Thyroid gland (tissue), 4 donors: ENCODE data around the gene FIBP. TPM values are rescaled to one million over a fixed set of nuclear protein-coding genes. Genes with fewer than 3 reads are reported as not detected.
A peak's percentile ranks its signal among the peaks of the same experiment; 100 is the strongest.

Experiments used
- DNase-seq, 2 donors: peaks; one replicate each; pipeline ENCODE4 v3.0.0-alpha.2; 2019
- H3K27ac ChIP-seq, 3 donors: fragments of 200-600 bp; sonication (generic); 1 replicate in 2 of 3; 2 replicates in 1 of 3; pipeline ENCODE4 v1.5.1; 2016 to 2019; ENCODE audit warnings: mild to moderate bottlenecking in 1 of 3, moderate library complexity in 1 of 3
- H3K27me3 ChIP-seq: fragments of 200-600 bp; sonication (generic); one replicate; pipeline ENCODE4 v1.5.1; 2019
- H3K36me3 ChIP-seq, 2 donors: fragments of 200-600 bp; sonication (generic); one replicate each; pipeline ENCODE4 v1.5.1; 2016 to 2019
- H3K4me1 ChIP-seq, 2 donors: fragments of 200-600 bp; sonication (generic); one replicate each; pipeline ENCODE4 v1.5.1; 2017 to 2019
- H3K4me3 ChIP-seq, 3 donors: fragments of 200-600 bp; sonication (generic); replicated peaks in 1 of 3; 1 replicate in 2 of 3; 2 replicates in 1 of 3; pipeline ENCODE4 v1.5.1; 2016; ENCODE audit warnings: mild to moderate bottlenecking in 1 of 3
- H3K9me3 ChIP-seq: fragments of 200-600 bp; sonication (generic); one replicate; pipeline ENCODE4 v1.5.1; 2017
- CTCF ChIP-seq, 6 experiments: fragments of 200-600 bp in 3 of 6; fragments of 450-650 bp in 3 of 6; sonication (generic) in 3 of 6; IDR thresholded peaks; one replicate each; pipeline ENCODE4 v1.5.1; 2016 to 2019; ENCODE audit warnings: antibody characterized with exemption in 6 of 6, mild to moderate bottlenecking in 2 of 6, inconsistent platforms in 1 of 6, moderate library complexity in 1 of 6
- POLR2A ChIP-seq, 2 donors: fragments of 450-650 bp; IDR thresholded peaks; one replicate each; pipeline ENCODE4 v1.6.1; 2017; ENCODE audit warnings: antibody characterized with exemption in 2 of 2, mild to moderate bottlenecking in 2 of 2, moderate library complexity in 1 of 2
- WGBS, 2 donors: methylation state at CpG; one replicate each; pipeline ENCODE4 v1.1.5; 2017; 5-methylcytosine and 5-hydroxymethylcytosine counted together
- intact Hi-C: fragments of 100-400 bp; cut with DNase I; formaldehyde crosslinking; loops from one replicate; pipeline ENCODE4 v1.15.1; 2023
- total RNA-seq, 4 donors: library from RNA; depleted of rRNA; stranded (reverse); fragments of >200 nt; gene quantifications; one replicate each; pipeline ENCODE4 v1.2.3, GENCODE V29; 2016

Gene FIBP
- total RNA-seq, 4 donors from 2014 or later, result 65.9 to 128 (median 109) TPM

DNA sequence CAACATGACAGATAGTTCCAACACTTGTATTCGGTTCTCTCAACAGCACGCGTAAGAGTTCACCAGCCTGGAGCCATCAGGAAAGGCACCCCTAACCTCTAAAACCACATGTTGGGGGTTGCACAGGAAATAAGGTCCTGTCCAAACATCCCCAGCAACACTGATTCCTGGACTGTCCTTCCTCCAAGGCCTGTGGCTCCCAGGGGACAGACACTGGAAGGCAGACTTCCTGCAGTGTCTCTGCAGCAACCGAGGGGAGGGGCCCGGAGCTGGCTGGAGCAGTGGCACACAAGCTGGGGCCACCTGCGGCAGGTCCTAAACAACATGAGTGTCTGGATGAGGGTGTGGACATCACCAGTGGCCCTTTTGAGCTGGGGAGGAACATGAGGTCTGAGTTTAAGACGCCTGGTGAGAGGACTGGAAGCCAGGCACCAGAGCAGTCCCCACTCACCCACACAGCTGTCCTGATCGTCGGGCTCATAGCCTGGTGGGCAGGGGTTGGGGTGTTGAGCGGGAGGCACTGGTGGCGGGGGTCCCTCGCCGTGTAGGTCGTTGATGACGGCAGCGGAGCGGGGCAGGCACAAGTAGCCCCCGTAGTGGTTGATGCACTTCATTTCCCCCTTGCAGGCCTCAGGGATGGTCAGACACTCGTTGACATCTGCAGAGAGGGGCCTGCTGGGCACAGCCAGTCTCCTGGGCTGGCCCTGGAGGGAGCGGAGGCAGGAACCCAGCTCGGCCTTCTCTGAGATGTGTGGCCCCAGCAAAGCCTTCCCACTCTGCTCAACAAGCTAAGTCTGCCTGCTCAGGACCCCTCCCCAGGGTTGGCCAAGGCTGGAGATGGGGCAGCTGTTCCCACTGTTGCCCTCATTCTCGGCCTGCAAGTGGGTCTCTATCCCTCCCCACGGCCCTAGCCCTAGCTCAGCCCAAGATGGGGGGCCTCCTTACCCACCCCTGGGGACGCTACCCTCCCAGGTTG lies 17.3 kb downstream of the FIBP start:
- H3K27me3 ChIP-seq, result no peaks in the 10 kb centered on the region
- intact Hi-C loops, result no loop called here
- peaks cover 12 to 16% of the 10 kb centered on the region in 2 donors for H3K36me3 ChIP-seq
- peak overlapping the region in 2 of 3 donors; percentile 80 to 95 for H3K27ac ChIP-seq
- peaks cover 16 to 28% of the 10 kb centered on the region in 2 donors for H3K4me1 ChIP-seq
- no peak for TF ChIP-seq POLR2A (IDR thresholded peaks at IDR 0.05)
- TF ChIP-seq CTCF (IDR thresholded peaks at IDR 0.05), result no peak
- peak in 1 of 2 donors; percentile 18 for DNase-seq
- no peaks in the 10 kb centered on the region for H3K9me3 ChIP-seq
- 71 to 78% methylated on average over 18 to 23 of the region's 24 CpGs for WGBS, 2 donors
- no peak overlapping the region for H3K4me3 ChIP-seq

- TF ChIP-seq CTCF (IDR thresholded peaks at IDR 0.05) (no peak), POLR2A (IDR thresholded peaks at IDR 0.05) (no peak)
- Histone ChIP-seq H3K4me1 (peaks cover 16 to 28% of the 10 kb centered on the region in 2 donors), H3K27me3 (no peaks in the 10 kb centered on the region), H3K36me3 (peaks cover 19 to 22% of the 10 kb centered on the region in 2 donors), H3K9me3 (no peaks in the 10 kb centered on the region), H3K4me3 (no peak overlapping the region), H3K27ac (no peak overlapping the region)
- 80 to 91% methylated on average over 7 to 9 of the region's 11 CpGs for WGBS, 2 donors
- DNase-seq, result no peak
- intact Hi-C loops, result no loop called here
Observed at GRCh38 chr11:65870307-65870658, 18.0 kb downstream of the FIBP start.

- H3K4me1 ChIP-seq, result peaks cover 16 to 28% of the 10 kb centered on the region in 2 donors
- intact Hi-C loops, result no loop called here
- 84 to 88% methylated on average over 22 to 24 of the region's 24 CpGs for WGBS, 2 donors
- no peaks in the 10 kb centered on the region for H3K27me3 ChIP-seq
- TF ChIP-seq CTCF (IDR thresholded peaks at IDR 0.05), result no peak
- TF ChIP-seq POLR2A (IDR thresholded peaks at IDR 0.05), result no peak
- no peak overlapping the region for H3K4me3 ChIP-seq
- no peaks in the 10 kb centered on the region for H3K9me3 ChIP-seq
- peaks cover 24 to 27% of the 10 kb centered on the region in 2 donors for H3K36me3 ChIP-seq
- no peak for DNase-seq
- H3K27ac ChIP-seq, result no peak overlapping the region
Observed at GRCh38 chr11:65869643-65870306, 18.5 kb downstream of the FIBP start.

DNA sequence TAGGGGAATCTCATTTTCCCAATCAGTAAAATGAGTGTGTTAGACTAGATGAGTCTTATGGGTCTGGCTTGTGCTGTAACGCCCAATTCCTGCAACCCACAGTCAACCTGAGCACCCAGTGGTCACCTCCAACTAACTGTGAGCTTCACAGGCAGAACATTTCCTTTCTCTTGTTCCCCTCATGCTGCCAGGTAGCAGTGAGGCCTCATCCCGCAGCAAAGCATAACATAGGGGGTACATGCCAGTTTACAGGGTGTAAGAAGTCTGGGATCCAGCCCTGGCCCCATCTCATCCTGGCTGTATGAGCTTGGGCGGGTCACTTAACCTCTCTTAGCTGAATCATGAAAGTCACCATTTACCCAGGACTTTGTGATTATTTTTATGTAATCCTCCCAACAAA lies 19.4 kb downstream of the FIBP start:
- WGBS, 2 donors, result 80 to 94% methylated on average over 3 of the region's 3 CpGs
- Histone ChIP-seq H3K9me3 (no peaks in the 10 kb centered on the region), H3K36me3 (peaks cover 33 to 36% of the 10 kb centered on the region in 2 donors), H3K27ac (no peak overlapping the region), H3K27me3 (no peaks in the 10 kb centered on the region), H3K4me1 (peaks cover 14 to 26% of the 10 kb centered on the region in 2 donors), H3K4me3 (no peak overlapping the region)
- TF ChIP-seq POLR2A (IDR thresholded peaks at IDR 0.05), result no peak
- no peak for TF ChIP-seq CTCF (IDR thresholded peaks at IDR 0.05)
- no peak for DNase-seq
- intact Hi-C loops, result no loop called here
